ENCODE measurements around the gene CCDC106.

Gene CCDC106

DNA sequence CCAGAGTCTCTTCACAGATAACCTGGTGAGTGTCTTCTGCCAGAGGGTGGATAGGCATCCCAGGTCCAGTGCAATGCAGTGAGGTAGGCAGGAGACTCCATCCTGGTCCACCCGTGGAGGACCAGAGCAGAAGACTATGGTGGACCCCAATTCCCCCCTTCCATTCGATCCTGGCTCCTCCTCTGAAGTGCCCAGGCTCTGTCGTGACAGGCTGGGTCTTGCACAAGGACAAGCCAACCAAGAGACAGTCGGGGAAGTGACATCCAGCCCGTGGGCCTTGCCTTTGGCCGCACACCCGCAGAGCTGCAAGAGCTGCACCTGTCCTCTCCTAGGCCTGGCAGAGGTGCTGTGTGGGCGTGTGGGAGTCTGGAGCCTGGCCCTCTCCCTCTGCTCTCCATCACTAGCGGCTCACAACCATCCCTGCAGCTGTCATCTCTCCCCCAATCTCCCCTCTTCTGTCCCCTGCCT is 26.8 kb upstream of the CCDC106 start:
- H3K4me3 ChIP-seq (ENCODE audit: low read depth, low read length) = no peak overlapping the region
- ChIA-PET POLR2A (interaction anchor here (0.9 kb wide), 1 partner anchor 127 kb away, joined by 3 read pairs; no protein-coding TSS in a partner anchor), CTCF (interaction anchor here (1.4 to 5.4 kb wide), 3 partner anchors 11 to 153 kb away, joined by 5 to 53 read pairs (median 43); partner anchors contain the start of gene ZNF865)
- no peak for DNase-seq (ENCODE audit: low read depth, low spot score)
- TF ChIP-seq, protein P1, sequence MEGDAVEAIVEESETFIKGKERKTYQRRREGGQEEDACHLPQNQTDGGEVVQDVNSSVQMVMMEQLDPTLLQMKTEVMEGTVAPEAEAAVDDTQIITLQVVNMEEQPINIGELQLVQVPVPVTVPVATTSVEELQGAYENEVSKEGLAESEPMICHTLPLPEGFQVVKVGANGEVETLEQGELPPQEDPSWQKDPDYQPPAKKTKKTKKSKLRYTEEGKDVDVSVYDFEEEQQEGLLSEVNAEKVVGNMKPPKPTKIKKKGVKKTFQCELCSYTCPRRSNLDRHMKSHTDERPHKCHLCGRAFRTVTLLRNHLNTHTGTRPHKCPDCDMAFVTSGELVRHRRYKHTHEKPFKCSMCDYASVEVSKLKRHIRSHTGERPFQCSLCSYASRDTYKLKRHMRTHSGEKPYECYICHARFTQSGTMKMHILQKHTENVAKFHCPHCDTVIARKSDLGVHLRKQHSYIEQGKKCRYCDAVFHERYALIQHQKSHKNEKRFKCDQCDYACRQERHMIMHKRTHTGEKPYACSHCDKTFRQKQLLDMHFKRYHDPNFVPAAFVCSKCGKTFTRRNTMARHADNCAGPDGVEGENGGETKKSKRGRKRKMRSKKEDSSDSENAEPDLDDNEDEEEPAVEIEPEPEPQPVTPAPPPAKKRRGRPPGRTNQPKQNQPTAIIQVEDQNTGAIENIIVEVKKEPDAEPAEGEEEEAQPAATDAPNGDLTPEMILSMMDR (IDR thresholded peaks at IDR 0.05; ENCODE audit: insufficient read depth, low read length, missing control alignments) = no peak

DNA sequence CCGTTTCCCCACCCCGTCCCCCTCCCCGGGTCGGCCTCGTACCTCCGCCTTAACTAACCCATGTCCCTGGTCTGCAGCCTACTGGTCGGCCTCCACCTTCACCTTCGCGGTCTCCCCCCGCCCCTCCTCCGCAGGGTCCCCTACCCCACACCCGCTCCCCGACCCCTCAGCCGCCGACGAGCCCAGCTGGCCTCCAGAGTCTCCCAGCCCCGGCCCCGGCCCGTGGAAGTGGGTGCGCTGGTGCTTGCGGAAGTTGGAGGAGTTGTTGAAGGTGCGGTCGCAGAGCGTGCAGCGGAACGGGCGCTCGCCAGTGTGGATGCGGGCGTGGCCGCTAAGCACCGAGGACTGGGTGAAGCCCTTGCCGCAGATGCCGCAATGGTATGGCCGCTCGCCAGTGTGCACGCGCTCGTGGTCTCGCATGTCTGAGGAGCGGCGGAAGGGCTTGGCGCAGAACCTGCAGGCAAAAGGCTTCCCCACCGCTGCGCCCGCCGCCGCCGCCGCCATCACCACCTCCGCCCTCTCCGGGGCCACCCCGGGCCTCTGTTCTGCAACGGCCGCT is 26.3 kb upstream of the CCDC106 start:
- TF ChIP-seq, protein P1 (IDR thresholded peaks at IDR 0.05; ENCODE audit: insufficient read depth, low read length, missing control alignments) = no peak
- ChIA-PET CTCF (interaction anchor here (1.3 to 5.4 kb wide), 3 partner anchors 9 to 11 kb away, joined by 3 to 53 read pairs (median 10); no protein-coding TSS in a partner anchor), POLR2A (interaction anchor here (0.8 to 0.9 kb wide), 2 partner anchors 23 to 127 kb away, joined by 3 read pairs; partner anchors contain the start of gene FIZ1)
- no peak overlapping the region for H3K4me3 ChIP-seq (ENCODE audit: low read depth, low read length)
- no peak for DNase-seq (ENCODE audit: low read depth, low spot score)

DNA sequence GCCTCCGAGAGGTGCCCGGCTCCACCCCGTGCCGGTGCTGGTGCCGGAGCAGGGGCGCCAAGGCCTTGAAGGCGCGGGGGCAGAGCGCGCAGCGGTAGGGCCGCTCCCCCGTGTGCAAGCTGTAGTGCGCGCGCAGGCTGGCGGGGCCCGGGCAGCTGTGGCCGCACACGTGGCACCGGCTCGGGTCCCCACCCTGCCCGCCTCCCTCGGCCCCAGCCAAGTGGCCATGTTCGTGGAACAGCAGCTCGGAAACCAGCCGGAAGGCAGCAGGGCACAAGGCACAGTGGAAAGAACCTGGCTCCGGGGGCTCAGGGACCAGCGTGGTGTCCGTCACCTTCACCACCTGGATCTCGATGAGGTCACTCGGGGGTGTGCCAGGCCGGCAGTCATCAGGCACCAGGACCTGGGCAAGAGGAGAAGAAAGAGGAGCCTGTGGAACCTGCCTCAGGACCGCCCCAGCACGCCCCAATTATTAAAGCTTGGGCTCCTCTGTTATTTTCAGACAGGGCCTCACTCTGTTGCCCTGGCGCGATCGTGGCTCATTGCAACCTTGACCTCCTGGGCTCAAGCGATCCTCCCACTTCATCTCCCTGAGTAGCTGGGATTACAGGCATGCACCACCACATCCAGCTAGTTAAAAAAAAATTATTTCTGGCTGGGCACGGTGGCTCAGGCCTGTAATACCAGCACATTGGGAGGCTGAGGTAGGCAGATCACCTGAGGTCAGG is 25.6 kb upstream of the CCDC106 start:
- H3K4me3 ChIP-seq (ENCODE audit: low read depth, low read length) = no peak overlapping the region
- CTCF ChIA-PET = interaction anchor here (1.3 to 7.6 kb wide), 5 partner anchors 10 to 117 kb away, joined by 3 to 74 read pairs (median 35); no protein-coding TSS in a partner anchor
- POLR2A ChIA-PET = interaction anchor here (0.8 kb wide), 1 partner anchor 23 kb away, joined by 3 read pairs; the partner anchor contains the start of gene FIZ1
- DNase-seq (ENCODE audit: low read depth, low spot score) = no peak
- TF ChIP-seq, protein P1 (IDR thresholded peaks at IDR 0.05; ENCODE audit: insufficient read depth, low read length, missing control alignments) = no peak

DNA sequence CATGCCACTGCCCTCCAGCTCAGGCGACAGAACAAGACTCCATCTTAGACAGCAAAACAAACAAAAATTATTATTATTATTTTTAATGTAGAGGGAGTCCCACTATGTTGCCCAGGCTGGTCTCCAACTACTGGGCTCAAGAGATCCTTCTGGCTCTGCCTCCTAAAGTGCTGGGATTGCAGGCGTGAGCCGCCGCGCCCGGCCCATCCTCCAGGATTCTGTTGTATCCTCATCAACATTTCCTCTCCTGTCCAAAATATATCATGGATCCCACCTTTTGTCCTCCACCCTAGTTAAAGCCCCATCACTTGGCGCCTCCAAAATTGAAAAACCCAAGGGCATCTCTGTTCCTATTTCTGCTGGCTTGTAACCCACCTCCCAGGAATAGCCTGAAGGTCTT is 24.9 kb upstream of the CCDC106 start:
- DNase-seq (ENCODE audit: low read depth, low spot score) = no peak
- POLR2A ChIA-PET = no interaction called here
- no peak overlapping the region for H3K4me3 ChIP-seq (ENCODE audit: low read depth, low read length)
- TF ChIP-seq, protein P1 (IDR thresholded peaks at IDR 0.05; ENCODE audit: insufficient read depth, low read length, missing control alignments) = no peak
- CTCF ChIA-PET = interaction anchor here (1.3 to 7.6 kb wide), 6 partner anchors 11 to 118 kb away, joined by 3 to 74 read pairs (median 21); partner anchors contain the start of gene ZNF865

DNA sequence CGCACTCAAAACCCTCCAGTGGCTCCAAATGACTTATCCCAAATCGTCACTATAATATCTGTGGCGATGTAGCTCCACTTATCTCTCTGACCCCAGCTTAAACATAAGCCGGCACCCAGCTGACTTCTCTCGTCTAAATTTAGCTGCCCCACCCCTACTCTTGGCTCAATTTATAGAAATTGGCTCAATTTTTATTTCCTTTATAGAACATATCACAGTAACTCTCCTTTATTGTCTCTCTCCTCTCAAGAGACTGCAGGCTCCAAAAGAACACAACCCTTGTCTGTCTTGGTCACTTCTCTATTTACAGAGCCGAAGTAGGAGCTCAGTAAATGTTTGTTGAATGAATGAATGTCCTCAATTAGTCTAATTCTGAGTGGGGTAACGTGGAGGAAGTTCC is 24.5 kb upstream of the CCDC106 start:
- peak overlapping the region; percentile 32 for H3K4me3 ChIP-seq (ENCODE audit: low read depth, low read length)
- POLR2A ChIA-PET = no interaction called here
- DNase-seq (ENCODE audit: low read depth, low spot score) = no peak
- CTCF ChIA-PET = interaction anchor here (1.3 to 7.6 kb wide), 7 partner anchors 11 to 483 kb away, joined by 3 to 74 read pairs (median 19); partner anchors contain the start of gene ZNF865
- TF ChIP-seq, protein P1 (IDR thresholded peaks at IDR 0.05; ENCODE audit: insufficient read depth, low read length, missing control alignments) = no peak

All from AG04449 (cell line).